A549 (cell line): ENCODE data around the gene NFE2L3. TPM values are rescaled to one million over a fixed set of nuclear protein-coding genes. Genes with fewer than 3 reads are reported as not detected.

Experiments
- ATAC-seq, 2 experiments: fragments of 200-7000 bp in 1 of 2; fragments of >200 bp in 1 of 2; cut with Nextera tagmentation in 1 of 2; cut with Tn5 transposase in 1 of 2; 3 replicates each; pipeline versions ENCODE4 v1.8.0 to v1.9.1; 2018 to 2020; ENCODE audit warnings: mild to moderate bottlenecking in 1 of 2, moderate library complexity in 1 of 2
- CTCF ChIA-PET: fragments of 300-600 bp; sonication (Branson Sonifier 250); formaldehyde crosslinking; extraction: SDS; loops from one replicate; lab custom pipeline; 2021; ENCODE audit warnings: antibody characterized with exemption, inconsistent platforms; lab: Yijun Ruan, JAX
- POLR2A ChIA-PET: fragments of 350-600 bp; formaldehyde crosslinking; extraction: SDS; loops from one replicate; lab custom pipeline; 2021; ENCODE audit warnings: antibody characterized with exemption, inconsistent platforms; lab: Yijun Ruan, JAX
- DNase-seq, 2 experiments: peaks; one replicate each; pipeline versions ENCODE4 v3.0.0 to v3.0.0-alpha.2; 2011 to 2016; ENCODE audit warnings: low read depth in 1 of 2, low spot score in 1 of 2
- FAIRE-seq: peaks from 2 replicates; lab custom pipeline; 2011; peaks lifted over from hg19 to GRCh38; lab: Jason Lieb, UNC
- H3K27ac ChIP-seq, 2 experiments: fragments of >200 bp; sonication (Bioruptor Twin); formaldehyde crosslinking; 3 replicates each; pipeline ENCODE4 v1.5.1; 2016 to 2017
- H3K4me1 ChIP-seq: fragments of >200 bp; sonication (Bioruptor Twin); formaldehyde crosslinking; 3 replicates; pipeline ENCODE4 v1.6.1; 2016
- H3K4me2 ChIP-seq: fragments of >200 bp; sonication (Bioruptor Twin); formaldehyde crosslinking; 3 replicates; pipeline ENCODE4 v1.6.1; 2016
- H3K4me3 ChIP-seq: fragments of >200 bp; sonication (Bioruptor Twin); formaldehyde crosslinking; 3 replicates; pipeline ENCODE4 v1.5.1; 2016
- H3K9me3 ChIP-seq: fragments of >200 bp; sonication (Bioruptor Twin); formaldehyde crosslinking; 3 replicates; pipeline ENCODE4 v1.6.1; 2016
- BCL3 ChIP-seq: fragments of >200 bp; sonication (Bioruptor Twin); formaldehyde crosslinking; IDR thresholded peaks from 3 replicates; pipeline ENCODE4 v1.6.1; 2016
- CBX8 ChIP-seq: fragments of 200-600 bp; sonication (generic); IDR thresholded peaks from 2 replicates; pipeline ENCODE4 v1.6.1; 2016
- CEBPB ChIP-seq, 2 experiments: fragments of >200 bp in 1 of 2; sonication (Bioruptor Twin) in 1 of 2; formaldehyde crosslinking in 1 of 2; IDR thresholded peaks; 2 replicates each; pipeline ENCODE4 v1.6.1; 2012 to 2016
- E2F6 ChIP-seq: IDR thresholded peaks from 2 replicates; pipeline ENCODE4 v1.6.1; 2012; ENCODE audit warnings: low read depth, borderline replicate concordance
- EHMT2 ChIP-seq: fragments of 200-600 bp; sonication (generic); IDR thresholded peaks from 2 replicates; pipeline ENCODE4 v1.6.1; 2016; ENCODE audit warnings: antibody characterized with exemption, low read depth, mild to moderate bottlenecking, moderate library complexity
- EP300 ChIP-seq, 2 experiments: fragments of >200 bp; sonication (Bioruptor Twin); formaldehyde crosslinking; IDR thresholded peaks; 2 replicates in 1 of 2; 3 replicates in 1 of 2; pipeline ENCODE4 v1.6.1; 2016 to 2017
- FOSL2 ChIP-seq, 2 experiments: fragments of 450-650 bp in 1 of 2; fragments of >200 bp in 1 of 2; sonication (Bioruptor Twin) in 1 of 2; formaldehyde crosslinking; IDR thresholded peaks; 2 replicates each; pipeline versions ENCODE4 v1.5.0 to v1.6.1; 2016 to 2020; ENCODE audit warnings: mild to moderate bottlenecking in 1 of 2, moderate library complexity in 1 of 2
- HOXA7 ChIP-seq: fragments of 250-450 bp; sonication (Bioruptor Pico); IDR thresholded peaks from 2 replicates; pipeline ENCODE4 v1.5.0; 2020; ENCODE audit warnings: mild to moderate bottlenecking, moderate library complexity
- JUN ChIP-seq, 2 experiments: fragments of >200 bp; sonication (Bioruptor Twin); formaldehyde crosslinking; IDR thresholded peaks; 2 replicates in 1 of 2; 3 replicates in 1 of 2; pipeline ENCODE4 v1.6.1; 2016 to 2017
- JUNB ChIP-seq: fragments of >200 bp; sonication (Bioruptor Twin); formaldehyde crosslinking; IDR thresholded peaks from 2 replicates; pipeline ENCODE4 v1.6.1; 2016
- KDM1A ChIP-seq: fragments of 200-600 bp; sonication (generic); IDR thresholded peaks from 2 replicates; pipeline ENCODE4 v1.6.1; 2016; ENCODE audit warnings: low read depth, mild to moderate bottlenecking
- MAX ChIP-seq: IDR thresholded peaks from 2 replicates; pipeline ENCODE4 v1.6.1; 2012
- MYC ChIP-seq: IDR thresholded peaks from 2 replicates; pipeline ENCODE4 v1.6.1; 2012; ENCODE audit warnings: mild to moderate bottlenecking, inconsistent platforms, low read length, improper control_type of control experiment, borderline replicate concordance
- NPAS2 ChIP-seq: fragments of 250-450 bp; sonication (Bioruptor Pico); IDR thresholded peaks from 2 replicates; pipeline ENCODE4 v1.8.0; 2022; ENCODE audit warnings: mild to moderate bottlenecking, moderate library complexity, borderline replicate concordance
- PHF8 ChIP-seq: fragments of 200-600 bp; sonication (generic); IDR thresholded peaks from 2 replicates; pipeline ENCODE4 v1.6.1; 2016; ENCODE audit warnings: low read depth, mild to moderate bottlenecking, antibody characterized with exemption, moderate library complexity, borderline replicate concordance
- POLR2A ChIP-seq: IDR thresholded peaks from 2 replicates; pipeline ENCODE4 v1.6.1; 2012; ENCODE audit warnings: mild to moderate bottlenecking, low read length
- POLR2AphosphoS2 ChIP-seq: conservative IDR thresholded peaks from 2 replicates; pipeline ENCODE4 v1.6.1; 2012; ENCODE audit warnings: low read length, improper control_type of control experiment, inconsistent platforms
- REST ChIP-seq: fragments of 200-600 bp; sonication (generic); IDR thresholded peaks from 2 replicates; pipeline ENCODE4 v1.6.1; 2016; ENCODE audit warnings: antibody characterized with exemption, mild to moderate bottlenecking, moderate library complexity
- SREBF2 ChIP-seq: fragments of 450-650 bp; IDR thresholded peaks from 2 replicates; pipeline ENCODE4 v1.6.1; 2014; ENCODE audit warnings: mild to moderate bottlenecking, moderate library complexity
- TFCP2L1 ChIP-seq: fragments of 250-450 bp; sonication (Bioruptor Pico); IDR thresholded peaks from 2 replicates; pipeline ENCODE4 v1.5.0; 2021; ENCODE audit warnings: mild to moderate bottlenecking
- ZNF302 ChIP-seq: fragments of 250-450 bp; sonication (Bioruptor Pico); IDR thresholded peaks from 2 replicates; pipeline ENCODE4 v1.9.0; 2021; ENCODE audit warnings: inconsistent platforms, mild to moderate bottlenecking, moderate library complexity
- WGBS: methylation state at CpG from one replicate; pipeline ENCODE4 v1.1.6; 2017; ENCODE audit errors: missing lambda C conversion rate; 5-methylcytosine and 5-hydroxymethylcytosine counted together
- polyA plus RNA-seq, 4 experiments: library from polyadenylated mRNA; depleted of rRNA in 3 of 4; stranded (reverse); fragments of >200 nt; fragmentation: RNase III in 1 of 4; extraction: RNeasy Plus Mini Kit Qiagen cat#74134 plus additional on column Dnase treatment in 1 of 4; gene quantifications; 2 replicates in 3 of 4; 3 replicates in 1 of 4; pipeline ENCODE4 v1.2.3, GENCODE V29; 2011 to 2017

NFE2L3 gene
- polyA plus RNA-seq, 2 of the 4 experiments (the other 2 are of a cell fraction): 4.9 to 11.4 TPM

- no peak for TF ChIP-seq JUNB
- TF ChIP-seq POLR2AphosphoS2: no peak
- TF ChIP-seq TFCP2L1 (CRISPR knock-in tag): peak; percentile 57; the same call in 1 of the 2 replicates
- TF ChIP-seq BCL3: peak; percentile 70; the same call in 2 of the 3 replicates
- TF ChIP-seq CEBPB (IDR thresholded peaks at IDR 0.05): no peak
- 0 out of 2 replicates have a peak, but pooled peaks have one; percentile 50 for TF ChIP-seq HOXA7 (CRISPR knock-in tag)
- no peak for TF ChIP-seq SREBF2
- TF ChIP-seq NPAS2: no peak
- no peak for TF ChIP-seq FOSL2 (IDR thresholded peaks at IDR 0.05)
- TF ChIP-seq FOSL2 (CRISPR knock-in tag; IDR thresholded peaks at IDR 0.05): peak; percentile 37; the same call in 1 of the 2 replicates
- TF ChIP-seq POLR2A: peak; percentile 68
- TF ChIP-seq KDM1A: no peak
- peak; percentile 12; the same call in 1 of the 2 replicates for TF ChIP-seq E2F6
- TF ChIP-seq MAX: peak; percentile 59; the same call in 1 of the 2 replicates
- TF ChIP-seq EHMT2: no peak
- TF ChIP-seq EP300 (IDR thresholded peaks at IDR 0.05): no peak
- TF ChIP-seq JUN (IDR thresholded peaks at IDR 0.05): peak in 1 of 2 experiments; percentile 83; a peak in 3 of 5 replicates
- no peak for TF ChIP-seq ZNF302
- TF ChIP-seq MYC: peak; percentile 69
- no peak for TF ChIP-seq CBX8
- TF ChIP-seq REST: no peak
- TF ChIP-seq PHF8: peak; percentile 70
- peak within 1 kb of the TSS; percentile 99 for H3K27ac ChIP-seq
- ATAC-seq (peak; percentile 59 to 68), FAIRE-seq (no peak), DNase-seq (peak; percentile 63 to 92)
- WGBS: 0% methylated on average over 27 of the region's 86 CpGs
- H3K9me3 ChIP-seq: no peaks in the 10 kb centered on the region
- POLR2A ChIA-PET: interaction anchor here (0.6 to 3.1 kb wide), 10 partner anchors 9 to 339 kb away, joined by 3 to 42 read pairs (median 4); partner anchors contain the start of gene NFE2L3
- H3K4me3 ChIP-seq: peak within 1 kb of the TSS; percentile 92
- H3K4me2 ChIP-seq: peak within 1 kb of the TSS; percentile 92
- H3K4me1 ChIP-seq: peaks cover 37% of the 10 kb centered on the region
- CTCF ChIA-PET: interaction anchor here (0.8 to 2.6 kb wide), 2 partner anchors 9 to 122 kb away, joined by 3 to 10 read pairs; no protein-coding TSS in a partner anchor
Measured at GRCh38 chr7:26201247-26202018, 49.4 kb downstream of the NFE2L3 start, which contains the start of gene CBX3. Gene CBX3, plus strand, starts transcription at chr7:26201745. Its CDS starts 1,254 bp downstream, at chr7:26202999.
